Ishikawa (cell line): Measurements from ENCODE around the gene PSTPIP2.

Experiments used
- CEBPB ChIP-seq: IDR thresholded peaks from 2 replicates; pipeline ENCODE4 v1.6.1; 2012
- CREB1 ChIP-seq: IDR thresholded peaks from 2 replicates; pipeline ENCODE4 v1.6.1; 2012; ENCODE audit warnings: low read depth
- EGR1 ChIP-seq: IDR thresholded peaks from 2 replicates; pipeline ENCODE4 v1.6.1; 2012
- EP300 ChIP-seq: IDR thresholded peaks from 2 replicates; pipeline ENCODE4 v1.6.1; 2012; ENCODE audit warnings: borderline replicate concordance
- FOXM1 ChIP-seq: IDR thresholded peaks from 2 replicates; pipeline ENCODE4 v1.6.1; 2012; ENCODE audit warnings: low read depth, borderline replicate concordance
- MAX ChIP-seq: IDR thresholded peaks from 2 replicates; pipeline ENCODE4 v1.6.1; 2012
- NFIC ChIP-seq: IDR thresholded peaks from 2 replicates; pipeline ENCODE4 v1.6.1; 2012
- RAD21 ChIP-seq: IDR thresholded peaks from 2 replicates; pipeline ENCODE4 v1.6.1; 2012; ENCODE audit warnings: low read depth
- REST ChIP-seq: IDR thresholded peaks from 2 replicates; pipeline ENCODE4 v1.6.1; 2012; ENCODE audit warnings: low read depth, mild to moderate bottlenecking
- TAF1 ChIP-seq: IDR thresholded peaks from 2 replicates; pipeline ENCODE4 v1.6.1; 2012; ENCODE audit warnings: low read depth, mild to moderate bottlenecking
- TCF12 ChIP-seq: IDR thresholded peaks from 2 replicates; pipeline ENCODE4 v1.6.1; 2012; ENCODE audit warnings: low read depth
- TEAD4 ChIP-seq: IDR thresholded peaks from 2 replicates; pipeline ENCODE4 v1.6.1; 2012
- USF1 ChIP-seq: IDR thresholded peaks from 2 replicates; pipeline ENCODE4 v1.6.1; 2012
- YY1 ChIP-seq: IDR thresholded peaks from 2 replicates; pipeline ENCODE4 v1.6.1; 2012; ENCODE audit warnings: low read depth
- ZBTB7A ChIP-seq: IDR thresholded peaks from 2 replicates; pipeline ENCODE4 v1.6.1; 2012; ENCODE audit warnings: low read depth

The PSTPIP2 gene

GRCh38 chr18:46097431-46097800 is 25.4 kb upstream of the PSTPIP2 start:
- TF ChIP-seq MAX: no peak
- TF ChIP-seq FOXM1: no peak
- TF ChIP-seq ZBTB7A: no peak
- TF ChIP-seq TEAD4: no peak
- no peak for TF ChIP-seq CREB1
- TF ChIP-seq CEBPB: no peak
- TF ChIP-seq EGR1: no peak
- TF ChIP-seq TAF1: no peak
- no peak for TF ChIP-seq TCF12
- no peak for TF ChIP-seq EP300
- no peak for TF ChIP-seq YY1
- no peak for TF ChIP-seq USF1
- no peak for TF ChIP-seq REST
- TF ChIP-seq NFIC: no peak
- no peak for TF ChIP-seq RAD21

- TF ChIP-seq ZBTB7A (no peak), FOXM1 (no peak), MAX (no peak), YY1 (no peak), EGR1 (no peak), TEAD4 (no peak)
Observed at GRCh38 chr18:46096651-46097300, 24.7 kb upstream of the PSTPIP2 start.

GRCh38 chr18:46095532-46095931 is 23.5 kb upstream of the PSTPIP2 start:
- TF ChIP-seq YY1 (no peak), CREB1 (no peak), REST (no peak), FOXM1 (no peak), USF1 (no peak), NFIC (no peak), EGR1 (no peak), TEAD4 (no peak), MAX (no peak), TAF1 (no peak), RAD21 (no peak), TCF12 (no peak), CEBPB (no peak), EP300 (no peak), ZBTB7A (no peak)

- TF ChIP-seq NFIC: no peak
- TF ChIP-seq CEBPB: no peak
- no peak for TF ChIP-seq EP300
- no peak for TF ChIP-seq EGR1
- no peak for TF ChIP-seq USF1
- no peak for TF ChIP-seq TAF1
- TF ChIP-seq RAD21: no peak
- no peak for TF ChIP-seq TEAD4
- TF ChIP-seq ZBTB7A: no peak
- no peak for TF ChIP-seq YY1
- no peak for TF ChIP-seq MAX
- no peak for TF ChIP-seq REST
- TF ChIP-seq TCF12: no peak
- TF ChIP-seq CREB1: no peak
- no peak for TF ChIP-seq FOXM1
Observed at GRCh38 chr18:46084431-46084830, 12.4 kb upstream of the PSTPIP2 start.
